Fibroblast of lung (primary cell): ENCODE measurements around the gene TTI1.

Experiments used
- CTCF ChIP-seq, 2 donors: IDR thresholded peaks in 1 of 2; conservative IDR thresholded peaks in 1 of 2; 1 replicate in 1 of 2; 2 replicates in 1 of 2; pipeline ENCODE4 v1.5.1; 2011 to 2012; ENCODE audit warnings: low read length in 2 of 2, control low read depth in 1 of 2, inconsistent platforms in 1 of 2, low read depth in 1 of 2, mild to moderate bottlenecking in 1 of 2
- EZH2 ChIP-seq: IDR thresholded peaks from 2 replicates; pipeline ENCODE4 v1.5.1; 2012; ENCODE audit warnings: low read length, control low read depth, mild to moderate bottlenecking; ENCODE audit errors: missing control alignments

GRCh38 chr20:37973059-37973910, 60.0 kb downstream of the TTI1 start:
- TF ChIP-seq EZH2 (no peak), CTCF (conservative IDR thresholded peaks at IDR 0.05 in 1 of 2, IDR thresholded peaks at IDR 0.05 in 1 of 2; ENCODE audit: low read depth in 1 of 2, low read length in 2 of 2) (no peak)
